T-helper 1 cell treated with Interleukin-12 subunit alpha and Interleukin-12 subunit beta and Interleukin-4 antibody, amounts not matched to agents 30 μg/mL and 1 μg/mL, for 36 hours (primary cell): ENCODE data around the gene PRR33.
A peak's percentile ranks its signal among the peaks of the same experiment; 100 is the strongest.

Experiments
- H3K27ac Mint-ChIP-seq: one replicate; pipeline ENCODE4 v1.8.0; 2021; ENCODE audit warnings: mild to moderate bottlenecking, mixed read lengths
- H3K27me3 Mint-ChIP-seq: one replicate; pipeline ENCODE4 v1.8.0; 2021; ENCODE audit warnings: low read depth, mixed read lengths
- H3K36me3 Mint-ChIP-seq: one replicate; pipeline ENCODE4 v1.8.0; 2021; ENCODE audit warnings: low read depth, mixed read lengths
- H3K4me1 Mint-ChIP-seq: one replicate; pipeline ENCODE4 v1.8.0; 2021; ENCODE audit warnings: low read depth, mixed read lengths
- H3K4me3 Mint-ChIP-seq: one replicate; pipeline ENCODE4 v1.8.0; 2021; ENCODE audit warnings: mild to moderate bottlenecking, moderate library complexity, mixed read lengths
- H3K9me3 Mint-ChIP-seq: one replicate; pipeline ENCODE4 v1.8.0; 2021; ENCODE audit warnings: mixed read lengths

PRR33 gene

DNA sequence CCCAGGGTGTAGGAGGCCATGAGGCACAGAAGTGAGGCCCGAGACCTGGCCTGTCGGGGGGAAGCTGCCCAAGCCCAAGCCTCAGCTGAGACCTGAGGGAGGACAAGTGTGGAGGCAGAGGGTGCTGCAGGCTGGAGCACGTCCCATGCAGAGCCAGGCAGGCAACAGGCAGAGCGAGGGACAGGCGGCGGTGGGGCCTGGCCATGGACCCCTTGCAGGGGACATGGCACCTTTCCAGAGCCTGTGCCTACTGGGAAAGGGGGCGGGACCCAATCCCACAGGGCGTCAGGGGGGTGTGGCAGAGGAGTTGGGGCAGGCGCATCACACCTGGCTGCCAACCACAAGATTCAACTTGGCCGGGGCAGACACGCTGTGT is 48.6 kb downstream of the PRR33 start:
- H3K36me3 Mint-ChIP-seq, result no peaks in the 10 kb centered on the region
- peaks cover 8% of the 10 kb centered on the region for H3K27me3 Mint-ChIP-seq
- H3K4me3 Mint-ChIP-seq, result no peak overlapping the region
- no peaks in the 10 kb centered on the region for H3K9me3 Mint-ChIP-seq
- H3K4me1 Mint-ChIP-seq, result peaks cover 29% of the 10 kb centered on the region
- H3K27ac Mint-ChIP-seq, result peak overlapping the region; percentile 88

DNA sequence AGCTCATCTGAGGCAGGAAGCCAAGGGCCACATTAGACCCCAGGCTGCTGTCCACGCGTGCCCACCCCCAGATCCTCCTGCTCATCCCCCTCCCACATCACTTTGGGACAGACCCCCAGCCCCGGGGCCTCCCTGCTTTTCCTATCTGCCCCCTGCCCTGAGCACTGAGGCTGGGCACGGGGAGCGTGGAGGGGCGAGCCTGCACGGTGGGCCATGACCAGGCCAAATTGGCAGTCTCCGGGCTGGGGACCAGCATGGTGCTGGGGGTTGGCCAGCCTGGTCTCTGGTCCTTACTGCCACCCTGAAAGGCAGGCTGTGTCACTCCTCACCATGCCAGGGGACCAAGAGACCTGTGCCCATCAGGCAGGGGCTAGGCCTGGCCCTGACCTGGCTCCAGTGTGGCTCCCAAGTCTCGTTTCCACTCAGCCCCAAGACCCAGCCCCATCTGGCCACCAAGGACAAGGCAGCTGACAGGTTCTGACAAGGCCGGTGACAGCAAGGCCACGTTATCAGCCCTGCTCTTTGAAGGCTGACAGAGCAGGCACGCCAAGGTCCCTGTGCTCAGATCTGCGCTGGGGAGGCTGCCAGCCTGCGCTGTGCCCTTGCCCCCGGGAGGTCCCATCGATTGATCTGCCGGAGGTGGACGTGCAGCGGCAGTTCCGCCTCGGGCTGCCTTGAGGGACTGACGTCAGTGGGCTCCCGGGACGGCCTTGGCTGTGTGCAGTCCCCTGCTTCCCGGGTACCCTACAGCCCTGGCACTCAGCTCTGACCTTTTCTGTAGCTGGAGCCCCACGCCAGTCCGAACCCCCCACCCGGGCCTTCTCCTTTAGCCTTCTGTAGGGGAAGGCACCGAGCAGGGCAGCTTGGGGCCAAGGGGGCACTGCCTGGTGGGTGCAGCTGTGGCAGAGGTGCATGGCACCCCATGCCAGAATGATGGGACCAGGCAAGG is 49.3 kb downstream of the PRR33 start:
- H3K4me1 Mint-ChIP-seq, result peaks cover 28% of the 10 kb centered on the region
- peaks cover 8% of the 10 kb centered on the region for H3K27me3 Mint-ChIP-seq
- no peak overlapping the region for H3K4me3 Mint-ChIP-seq
- H3K27ac Mint-ChIP-seq, result peak overlapping the region; percentile 88
- H3K9me3 Mint-ChIP-seq, result no peaks in the 10 kb centered on the region
- no peaks in the 10 kb centered on the region for H3K36me3 Mint-ChIP-seq

DNA sequence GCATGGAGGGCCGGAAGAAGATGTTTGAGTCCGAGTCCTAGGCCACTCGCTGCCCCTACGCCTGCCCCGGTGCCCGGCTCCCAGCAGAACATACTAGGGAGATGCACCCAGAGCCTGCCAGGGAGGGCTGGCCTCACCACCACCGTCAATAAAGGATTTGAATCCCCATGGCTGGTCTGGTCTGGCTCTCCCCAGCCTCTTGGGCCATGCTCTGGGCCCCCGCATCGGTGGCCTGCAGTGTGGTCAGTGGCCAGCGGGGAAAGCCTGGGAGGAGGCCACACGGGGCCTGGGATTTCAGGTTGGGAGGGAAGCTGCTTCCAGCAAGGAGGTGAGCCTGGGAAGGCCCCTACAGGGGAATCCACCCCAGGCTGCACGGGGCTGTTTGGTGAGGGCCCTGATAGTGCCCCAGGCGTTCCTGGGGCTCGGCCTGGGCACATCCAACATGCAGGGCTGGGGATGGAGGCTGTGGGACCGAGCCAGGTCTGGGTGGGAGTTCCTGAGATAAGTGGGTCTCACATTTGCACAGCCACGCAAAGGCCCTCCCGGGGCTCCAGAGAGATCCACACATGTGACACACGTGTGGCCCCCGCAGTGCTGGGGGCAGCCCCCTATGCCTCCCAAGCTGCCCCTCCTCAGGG is 50.1 kb downstream of the PRR33 start:
- Mint-ChIP-seq H3K36me3 (no peaks in the 10 kb centered on the region), H3K27ac (no peak overlapping the region), H3K4me1 (peaks cover 27% of the 10 kb centered on the region), H3K27me3 (peaks cover 8% of the 10 kb centered on the region), H3K9me3 (no peaks in the 10 kb centered on the region), H3K4me3 (no peak overlapping the region)

DNA sequence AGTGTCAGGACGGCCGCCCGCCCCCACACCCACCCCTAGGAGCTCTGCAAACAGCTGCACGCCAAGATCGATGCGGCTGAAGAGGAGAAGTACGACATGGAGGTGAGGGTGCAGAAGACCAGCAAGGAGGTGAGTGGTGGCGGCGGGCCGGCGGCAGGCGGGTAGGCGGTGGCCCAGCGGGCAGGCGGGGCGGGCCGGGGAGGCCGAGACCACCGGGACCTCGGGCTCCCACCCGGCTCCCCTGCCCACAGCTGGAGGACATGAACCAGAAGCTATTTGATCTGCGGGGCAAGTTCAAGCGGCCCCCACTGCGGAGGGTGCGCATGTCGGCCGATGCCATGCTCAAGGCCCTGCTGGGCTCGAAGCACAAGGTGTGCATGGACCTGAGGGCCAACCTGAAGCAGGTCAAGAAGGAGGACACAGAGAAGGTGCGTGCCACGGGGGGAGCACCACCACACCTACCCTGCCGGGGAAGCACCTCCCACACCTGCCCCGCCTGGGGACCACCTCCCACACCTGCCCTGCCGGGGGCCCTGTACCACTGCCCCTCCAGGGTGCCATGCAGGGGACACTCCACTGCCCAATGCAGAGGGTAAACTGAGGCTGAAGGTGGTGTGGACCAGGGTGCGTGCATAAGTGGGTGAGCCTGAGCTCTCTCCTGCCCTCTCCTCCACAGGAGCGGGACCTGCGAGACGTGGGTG is 50.8 kb downstream of the PRR33 start:
- Mint-ChIP-seq H3K4me1 (peaks cover 27% of the 10 kb centered on the region), H3K4me3 (no peak overlapping the region), H3K27ac (no peak overlapping the region), H3K27me3 (peaks cover 8% of the 10 kb centered on the region), H3K9me3 (no peaks in the 10 kb centered on the region), H3K36me3 (no peaks in the 10 kb centered on the region)

DNA sequence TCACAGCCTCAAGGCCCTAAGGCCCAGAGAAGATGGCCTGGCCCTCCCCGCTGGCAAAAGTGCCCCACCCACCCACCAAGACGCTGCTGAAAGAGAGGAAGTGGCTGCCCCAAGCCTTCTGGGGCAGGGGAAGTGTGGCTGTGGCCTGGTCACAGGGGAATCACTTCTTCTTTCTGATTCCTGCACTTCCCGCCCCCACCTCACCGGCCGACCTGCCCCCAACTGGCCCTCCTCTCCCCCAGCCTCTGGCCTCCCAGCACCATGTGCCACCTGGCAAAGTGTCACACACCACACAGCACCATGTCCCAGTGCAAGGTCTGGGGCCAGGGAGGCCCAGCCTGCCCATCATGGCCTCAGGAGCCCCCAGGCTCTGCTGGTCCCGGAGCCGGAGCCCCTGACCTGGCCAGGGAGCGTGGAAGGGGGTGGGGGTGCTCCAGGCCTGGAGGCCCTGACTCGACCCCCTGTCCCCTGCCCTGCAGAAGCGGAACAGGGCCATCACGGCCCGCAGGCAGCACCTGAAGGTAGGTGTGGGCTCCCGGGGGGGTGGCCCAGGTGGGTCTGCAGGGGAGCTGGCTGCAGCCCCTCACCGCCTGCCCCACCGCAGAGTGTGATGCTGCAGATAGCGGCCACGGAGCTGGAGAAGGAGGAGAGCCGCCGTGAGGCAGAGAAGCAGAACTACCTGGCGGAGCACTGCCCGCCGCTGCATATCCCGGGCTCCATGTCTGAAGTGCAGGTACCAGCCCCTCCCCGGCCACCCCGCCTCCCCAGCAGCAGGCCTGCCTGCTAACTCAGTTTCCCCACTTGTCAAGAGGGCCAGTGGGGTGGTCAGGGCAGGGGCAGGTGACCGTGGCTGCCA is 51.5 kb downstream of the PRR33 start:
- Mint-ChIP-seq H3K27me3 (peaks cover 6% of the 10 kb centered on the region), H3K9me3 (no peaks in the 10 kb centered on the region), H3K27ac (no peak overlapping the region), H3K36me3 (no peaks in the 10 kb centered on the region), H3K4me1 (peaks cover 22% of the 10 kb centered on the region), H3K4me3 (no peak overlapping the region)

DNA sequence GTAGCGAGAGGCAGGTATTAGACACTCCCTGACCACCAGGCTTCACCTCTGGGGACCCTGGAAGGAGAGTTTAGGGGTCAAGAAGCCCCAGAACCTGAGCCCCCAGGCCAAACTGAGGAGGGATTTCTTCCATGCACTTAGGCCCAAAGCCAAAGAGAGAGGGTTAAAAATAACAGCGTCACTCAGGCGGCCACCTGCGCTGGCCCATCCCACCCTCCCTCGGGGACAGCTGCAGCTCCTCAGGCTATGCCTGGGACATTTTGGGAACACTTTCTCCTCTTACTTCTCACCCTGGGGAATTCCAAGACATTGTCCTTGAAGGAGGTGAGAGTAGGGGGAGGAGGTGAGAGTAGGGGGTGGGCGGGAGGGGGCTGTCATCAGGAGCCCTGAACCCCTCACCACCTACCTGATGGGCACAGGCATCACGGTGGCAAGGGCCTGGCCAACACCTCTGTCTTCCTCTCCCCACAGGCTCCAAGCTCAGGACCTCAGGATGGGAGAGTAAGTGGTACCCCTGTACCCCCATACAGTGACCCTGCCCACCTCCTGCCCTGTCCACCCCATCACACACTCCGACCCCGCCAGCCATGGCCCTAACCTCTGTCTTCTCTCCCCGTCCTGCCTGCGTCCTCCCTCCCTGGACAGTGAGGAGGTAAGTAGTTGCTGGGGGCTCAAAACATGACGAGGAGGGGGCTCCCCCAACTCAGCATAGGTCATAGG is 52.3 kb downstream of the PRR33 start:
- H3K9me3 Mint-ChIP-seq, result no peaks in the 10 kb centered on the region
- peaks cover 14% of the 10 kb centered on the region for H3K4me1 Mint-ChIP-seq
- H3K27me3 Mint-ChIP-seq, result no peaks in the 10 kb centered on the region
- no peaks in the 10 kb centered on the region for H3K36me3 Mint-ChIP-seq
- no peak overlapping the region for H3K27ac Mint-ChIP-seq
- no peak overlapping the region for H3K4me3 Mint-ChIP-seq

DNA sequence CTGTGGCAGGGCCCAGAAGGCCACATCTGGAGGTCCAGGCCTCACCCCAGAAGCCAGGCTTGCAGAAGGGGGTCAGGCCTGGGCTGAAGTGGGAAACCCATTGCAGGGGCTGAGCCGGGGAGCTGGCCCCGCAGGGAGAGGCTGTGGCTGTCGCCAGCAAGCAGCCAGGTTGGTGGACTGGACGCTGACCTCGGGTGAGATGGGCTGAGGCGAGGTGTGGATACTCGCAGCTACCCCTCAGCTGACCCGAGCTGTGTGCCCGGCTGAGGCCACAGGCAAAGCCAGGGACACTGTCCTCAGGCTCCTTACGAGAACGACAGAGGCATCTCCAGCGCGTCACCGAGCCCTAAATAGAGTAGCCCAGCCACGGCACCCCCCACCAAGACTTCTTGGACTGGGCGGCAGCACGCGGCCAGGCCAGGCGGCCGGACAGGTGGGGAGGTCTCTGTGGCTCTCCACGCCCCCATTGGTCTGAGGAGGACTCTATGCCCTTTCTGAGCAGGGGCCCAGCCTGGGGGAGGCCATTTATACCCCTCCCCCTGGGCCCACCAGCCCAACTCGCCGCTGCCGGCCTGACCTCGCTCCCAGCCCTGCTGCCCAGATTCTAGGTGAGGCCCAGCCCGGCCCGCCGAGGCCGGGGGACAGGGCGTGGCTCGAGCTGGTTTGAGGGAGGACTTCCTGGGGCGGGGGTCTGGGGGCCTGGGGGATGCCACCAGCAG is 53.1 kb downstream of the PRR33 start, which contains the start of gene TNNI2:
Gene TNNI2, plus strand, starts transcription at position 556 of the 719 bp plus-strand sequence. CDS start 716 bp downstream, outside the sequence.
- peaks cover 9% of the 10 kb centered on the region for H3K4me1 Mint-ChIP-seq
- no peaks in the 10 kb centered on the region for H3K27me3 Mint-ChIP-seq
- no peaks in the 10 kb centered on the region for H3K9me3 Mint-ChIP-seq
- no peaks in the 10 kb centered on the region for H3K36me3 Mint-ChIP-seq
- no peak within 1 kb of the TSS for H3K27ac Mint-ChIP-seq
- no peak within 1 kb of the TSS for H3K4me3 Mint-ChIP-seq
